A549 (cell line): ENCODE data around the gene FANCI. TPM values are rescaled to one million over a fixed set of nuclear protein-coding genes. Genes with fewer than 3 reads are reported as not detected.

Experiments
- ATAC-seq, 2 experiments: fragments of 200-7000 bp in 1 of 2; fragments of >200 bp in 1 of 2; cut with Nextera tagmentation in 1 of 2; cut with Tn5 transposase in 1 of 2; 3 replicates each; pipeline versions ENCODE4 v1.8.0 to v1.9.1; 2018 to 2020; ENCODE audit warnings: mild to moderate bottlenecking in 1 of 2, moderate library complexity in 1 of 2
- CTCF ChIA-PET: fragments of 300-600 bp; sonication (Branson Sonifier 250); formaldehyde crosslinking; extraction: SDS; loops from one replicate; lab custom pipeline; 2021; ENCODE audit warnings: antibody characterized with exemption, inconsistent platforms; lab: Yijun Ruan, JAX
- POLR2A ChIA-PET: fragments of 350-600 bp; formaldehyde crosslinking; extraction: SDS; loops from one replicate; lab custom pipeline; 2021; ENCODE audit warnings: antibody characterized with exemption, inconsistent platforms; lab: Yijun Ruan, JAX
- DNase-seq, 2 experiments: peaks; one replicate each; pipeline versions ENCODE4 v3.0.0 to v3.0.0-alpha.2; 2011 to 2016; ENCODE audit warnings: low read depth in 1 of 2, low spot score in 1 of 2
- FAIRE-seq: peaks from 2 replicates; lab custom pipeline; 2011; peaks lifted over from hg19 to GRCh38; lab: Jason Lieb, UNC
- H3K27ac ChIP-seq, 2 experiments: fragments of >200 bp; sonication (Bioruptor Twin); formaldehyde crosslinking; 3 replicates each; pipeline ENCODE4 v1.5.1; 2016 to 2017
- H3K4me1 ChIP-seq: fragments of >200 bp; sonication (Bioruptor Twin); formaldehyde crosslinking; 3 replicates; pipeline ENCODE4 v1.6.1; 2016
- H3K4me2 ChIP-seq: fragments of >200 bp; sonication (Bioruptor Twin); formaldehyde crosslinking; 3 replicates; pipeline ENCODE4 v1.6.1; 2016
- H3K4me3 ChIP-seq: fragments of >200 bp; sonication (Bioruptor Twin); formaldehyde crosslinking; 3 replicates; pipeline ENCODE4 v1.5.1; 2016
- H3K9me3 ChIP-seq: fragments of >200 bp; sonication (Bioruptor Twin); formaldehyde crosslinking; 3 replicates; pipeline ENCODE4 v1.6.1; 2016
- BHLHE40 ChIP-seq: IDR thresholded peaks from 2 replicates; pipeline ENCODE4 v1.6.1; 2012; ENCODE audit warnings: low read depth, low read length, inconsistent platforms
- CBX8 ChIP-seq: fragments of 200-600 bp; sonication (generic); IDR thresholded peaks from 2 replicates; pipeline ENCODE4 v1.6.1; 2016
- CEBPB ChIP-seq, 2 experiments: fragments of >200 bp in 1 of 2; sonication (Bioruptor Twin) in 1 of 2; formaldehyde crosslinking in 1 of 2; IDR thresholded peaks; 2 replicates each; pipeline ENCODE4 v1.6.1; 2012 to 2016
- CTCF ChIP-seq: fragments of >200 bp; sonication (Bioruptor Twin); formaldehyde crosslinking; IDR thresholded peaks from 3 replicates; pipeline ENCODE4 v1.5.1; 2016
- E2F6 ChIP-seq: IDR thresholded peaks from 2 replicates; pipeline ENCODE4 v1.6.1; 2012; ENCODE audit warnings: low read depth, borderline replicate concordance
- FOXS1 ChIP-seq: fragments of 250-450 bp; sonication (Bioruptor Pico); IDR thresholded peaks from 2 replicates; pipeline ENCODE4 v1.5.0; 2020; ENCODE audit warnings: mild to moderate bottlenecking, moderate library complexity
- HDAC2 ChIP-seq: fragments of 200-600 bp; sonication (generic); IDR thresholded peaks from 2 replicates; pipeline ENCODE4 v1.6.1; 2016
- HES2 ChIP-seq: fragments of >200 bp; sonication (Bioruptor Twin); formaldehyde crosslinking; IDR thresholded peaks from 2 replicates; pipeline ENCODE4 v1.6.1; 2016
- HEYL ChIP-seq: fragments of 250-450 bp; sonication (Bioruptor Pico); IDR thresholded peaks from 2 replicates; pipeline ENCODE4 v1.8.0; 2021; ENCODE audit warnings: mild to moderate bottlenecking, moderate library complexity
- HMGXB4 ChIP-seq: fragments of 250-450 bp; sonication (Bioruptor Pico); IDR thresholded peaks from 2 replicates; pipeline ENCODE4 v1.5.0; 2021; ENCODE audit warnings: mild to moderate bottlenecking, moderate library complexity, borderline replicate concordance
- HOXB13 ChIP-seq: fragments of 250-450 bp; sonication (Bioruptor Pico); IDR thresholded peaks from 2 replicates; pipeline ENCODE4 v1.5.0; 2020; ENCODE audit warnings: low read depth, mild to moderate bottlenecking, moderate library complexity
- HOXB5 ChIP-seq: fragments of 250-450 bp; sonication (Bioruptor Pico); IDR thresholded peaks from 2 replicates; pipeline ENCODE4 v1.5.0; 2020; ENCODE audit warnings: mild to moderate bottlenecking, moderate library complexity
- JUN ChIP-seq, 2 experiments: fragments of >200 bp; sonication (Bioruptor Twin); formaldehyde crosslinking; IDR thresholded peaks; 2 replicates in 1 of 2; 3 replicates in 1 of 2; pipeline ENCODE4 v1.6.1; 2016 to 2017
- JUNB ChIP-seq: fragments of >200 bp; sonication (Bioruptor Twin); formaldehyde crosslinking; IDR thresholded peaks from 2 replicates; pipeline ENCODE4 v1.6.1; 2016
- KDM5A ChIP-seq: fragments of 200-600 bp; sonication (generic); IDR thresholded peaks from 2 replicates; pipeline ENCODE4 v1.6.1; 2016; ENCODE audit warnings: antibody characterized with exemption, mild to moderate bottlenecking
- MAX ChIP-seq: IDR thresholded peaks from 2 replicates; pipeline ENCODE4 v1.6.1; 2012
- MYC ChIP-seq: IDR thresholded peaks from 2 replicates; pipeline ENCODE4 v1.6.1; 2012; ENCODE audit warnings: mild to moderate bottlenecking, inconsistent platforms, low read length, improper control_type of control experiment, borderline replicate concordance
- PHF8 ChIP-seq: fragments of 200-600 bp; sonication (generic); IDR thresholded peaks from 2 replicates; pipeline ENCODE4 v1.6.1; 2016; ENCODE audit warnings: low read depth, mild to moderate bottlenecking, antibody characterized with exemption, moderate library complexity, borderline replicate concordance
- POLR2A ChIP-seq: IDR thresholded peaks from 2 replicates; pipeline ENCODE4 v1.6.1; 2012; ENCODE audit warnings: mild to moderate bottlenecking, low read length
- RARB ChIP-seq: fragments of 250-450 bp; sonication (Bioruptor Pico); IDR thresholded peaks from 2 replicates; pipeline ENCODE4 v1.8.0; 2021; ENCODE audit warnings: mild to moderate bottlenecking, moderate library complexity
- RCOR1 ChIP-seq: fragments of 150-350 bp; IDR thresholded peaks from 2 replicates; pipeline ENCODE4 v1.6.1; 2014; ENCODE audit warnings: antibody characterized with exemption, low read length, low read depth
- REST ChIP-seq: fragments of 200-600 bp; sonication (generic); IDR thresholded peaks from 2 replicates; pipeline ENCODE4 v1.6.1; 2016; ENCODE audit warnings: antibody characterized with exemption, mild to moderate bottlenecking, moderate library complexity
- RFX5 ChIP-seq: fragments of 450-650 bp; IDR thresholded peaks from 2 replicates; pipeline ENCODE4 v1.7.1; 2014; ENCODE audit warnings: antibody characterized with exemption, mild to moderate bottlenecking, moderate library complexity
- SMC3 ChIP-seq: fragments of >200 bp; sonication (Bioruptor Twin); formaldehyde crosslinking; IDR thresholded peaks from 3 replicates; pipeline ENCODE4 v1.6.1; 2018; ENCODE audit warnings: inconsistent platforms
- SREBF2 ChIP-seq: fragments of 450-650 bp; IDR thresholded peaks from 2 replicates; pipeline ENCODE4 v1.6.1; 2014; ENCODE audit warnings: mild to moderate bottlenecking, moderate library complexity
- TFCP2L1 ChIP-seq: fragments of 250-450 bp; sonication (Bioruptor Pico); IDR thresholded peaks from 2 replicates; pipeline ENCODE4 v1.5.0; 2021; ENCODE audit warnings: mild to moderate bottlenecking
- USF2 ChIP-seq: fragments of 450-650 bp; IDR thresholded peaks from 2 replicates; pipeline ENCODE4 v1.6.1; 2014; ENCODE audit warnings: antibody characterized with exemption
- ZNF302 ChIP-seq: fragments of 250-450 bp; sonication (Bioruptor Pico); IDR thresholded peaks from 2 replicates; pipeline ENCODE4 v1.9.0; 2021; ENCODE audit warnings: inconsistent platforms, mild to moderate bottlenecking, moderate library complexity
- WGBS: methylation state at CpG from one replicate; pipeline ENCODE4 v1.1.6; 2017; ENCODE audit errors: missing lambda C conversion rate; 5-methylcytosine and 5-hydroxymethylcytosine counted together
- polyA minus RNA-seq: library from RNA; depleted of rRNA, polyadenylated mRNA; stranded (reverse); fragments of >200 nt; gene quantifications from 2 replicates; pipeline ENCODE4 v1.2.3, GENCODE V29; 2011; rRNA and poly(A)+ RNA removed
- polyA plus RNA-seq, 4 experiments: library from polyadenylated mRNA; depleted of rRNA in 3 of 4; stranded (reverse); fragments of >200 nt; fragmentation: RNase III in 1 of 4; extraction: RNeasy Plus Mini Kit Qiagen cat#74134 plus additional on column Dnase treatment in 1 of 4; gene quantifications; 2 replicates in 3 of 4; 3 replicates in 1 of 4; pipeline ENCODE4 v1.2.3, GENCODE V29; 2011 to 2017

FANCI gene
- polyA plus RNA-seq (2011; rRNA removed) (97.3 and 123 TPM in 2 replicates), polyA plus RNA-seq (2017; fragmentation: RNase III; extraction: RNeasy Plus Mini Kit Qiagen cat#74134 plus additional on column Dnase treatment) (96.1 to 101 TPM (median 96.6 TPM) in 3 replicates), polyA minus RNA-seq (50.8 and 56.7 TPM in 2 replicates)
- polyA plus RNA-seq (2012; cell fraction: cytosol; rRNA removed), result 29.5 and 32.1 TPM in 2 replicates
- polyA plus RNA-seq (2012; cell fraction: nucleus; rRNA removed), result 33.1 and 46.9 TPM in 2 replicates

- ATAC-seq, result peak; percentile 98
- WGBS, result 2% methylated on average over 49 of the region's 69 CpGs
- FAIRE-seq, result no peak
- peak; percentile 86 for TF ChIP-seq KDM5A
- no peak for TF ChIP-seq ZNF302 (CRISPR knock-in tag)
- TF ChIP-seq CEBPB (IDR thresholded peaks at IDR 0.05), result no peak
- no peak for TF ChIP-seq HEYL (CRISPR knock-in tag)
- TF ChIP-seq BHLHE40, result peak; percentile 81
- no peak for TF ChIP-seq CBX8
- peak; percentile 97 for TF ChIP-seq MAX
- no peak for TF ChIP-seq RARB (CRISPR knock-in tag)
- TF ChIP-seq HOXB13 (CRISPR knock-in tag), result peak; percentile 28; the same call in 1 of the 2 replicates
- peak; percentile 73 for TF ChIP-seq SMC3
- TF ChIP-seq E2F6, result peak; percentile 82
- TF ChIP-seq HMGXB4 (CRISPR knock-in tag), result no peak
- peak; percentile 40 for TF ChIP-seq PHF8
- TF ChIP-seq CTCF, result peak; percentile 86
- TF ChIP-seq RCOR1, result no peak
- peak; percentile 13; the same call in 1 of the 2 replicates for TF ChIP-seq MYC
- TF ChIP-seq SREBF2, result no peak
- TF ChIP-seq USF2, result no peak; the same call in 1 of the 2 replicates
- TF ChIP-seq HOXB5 (CRISPR knock-in tag), result no peak
- no peak for TF ChIP-seq REST
- no peak for TF ChIP-seq HES2
- no peak for TF ChIP-seq JUNB
- TF ChIP-seq JUN (IDR thresholded peaks at IDR 0.05), result peak; percentile 45 to 90; a peak in 4 of 5 replicates
- no peak for TF ChIP-seq FOXS1 (CRISPR knock-in tag)
- no peak for TF ChIP-seq TFCP2L1 (CRISPR knock-in tag)
- TF ChIP-seq RFX5, result 0 out of 2 replicates have a peak, but pooled peaks have one; percentile 38
- TF ChIP-seq HDAC2, result peak; percentile 88; the same call in 1 of the 2 replicates
- TF ChIP-seq POLR2A, result peak; percentile 85
Observed at GRCh38 chr15:89243691-89244573, at the start of gene FANCI. FANCI (plus strand) TSS chr15:89243979; CDS start chr15:89247648, 3,669 bp downstream.

More at GRCh38 chr15:89243691-89244573, at the start of gene FANCI:
- Histone ChIP-seq H3K4me1 (peaks cover 32% of the 10 kb centered on the region; the same call in 2 of the 3 replicates), H3K9me3 (no peaks in the 10 kb centered on the region; the same call in 2 of the 3 replicates), H3K27ac (peak within 1 kb of the TSS; percentile 79 to 88), H3K4me3 (peak within 1 kb of the TSS; percentile 82), H3K4me2 (peak within 1 kb of the TSS; percentile 91)
- CTCF ChIA-PET, result interaction anchor here (0.5 to 4.7 kb wide), 29 partner anchors 8 to 365 kb away, joined by 3 to 79 read pairs (median 4); no protein-coding TSS in a partner anchor
- POLR2A ChIA-PET, result interaction anchor here (0.6 to 1.1 kb wide), 4 partner anchors 22 to 254 kb away, joined by 3 to 5 read pairs (median 4); partner anchors contain the start of gene POLG
- peak; percentile 96 to 97 for DNase-seq
